Prostate gland (tissue), 2 donors: ENCODE measurements around the gene FGF19. TPM values are rescaled to one million over a fixed set of nuclear protein-coding genes. Genes with fewer than 3 reads are reported as not detected.

Source experiments
- DNase-seq: peaks from one replicate; pipeline ENCODE4 v3.0.0-alpha.2; 2019; ENCODE audit warnings: low spot score
- H3K27ac ChIP-seq, 2 donors: fragments of 200-600 bp; sonication (generic); 2 replicates each; pipeline ENCODE4 v1.5.1; 2017 to 2019
- H3K27me3 ChIP-seq: fragments of 200-600 bp; sonication (generic); replicated peaks from 2 replicates; pipeline ENCODE4 v1.5.1; 2019; ENCODE audit not compliant: insufficient read depth
- H3K36me3 ChIP-seq, 2 donors: fragments of 200-600 bp; sonication (generic); 1 replicate in 1 of 2; 2 replicates in 1 of 2; pipeline versions ENCODE4 v1.5.1 to v1.8.1; 2017 to 2019
- H3K4me1 ChIP-seq: fragments of 200-600 bp; sonication (generic); replicated peaks from 2 replicates; pipeline ENCODE4 v1.5.1; 2019
- H3K4me3 ChIP-seq, 2 donors: fragments of 200-600 bp; sonication (generic); 2 replicates each; pipeline ENCODE4 v1.5.1; 2017 to 2019
- H3K9me3 ChIP-seq: fragments of 200-600 bp; sonication (generic); 2 replicates; pipeline ENCODE4 v1.5.1; 2017
- CTCF ChIP-seq, 4 experiments: fragments of 200-600 bp in 2 of 4; fragments of 450-650 bp in 2 of 4; sonication (generic) in 2 of 4; IDR thresholded peaks; 1 replicate in 3 of 4; 2 replicates in 1 of 4; pipeline ENCODE4 v1.5.1; 2016 to 2019; ENCODE audit warnings: antibody characterized with exemption in 4 of 4, mild to moderate bottlenecking in 2 of 4, moderate library complexity in 2 of 4
- POLR2A ChIP-seq: fragments of 450-650 bp; IDR thresholded peaks from one replicate; pipeline ENCODE4 v1.6.1; 2016; ENCODE audit warnings: antibody characterized with exemption, mild to moderate bottlenecking
- POLR2AphosphoS5 ChIP-seq: sonication (generic); formaldehyde crosslinking; IDR thresholded peaks from one replicate; pipeline ENCODE4 v1.6.1; 2017; ENCODE audit warnings: antibody characterized with exemption
- WGBS: methylation state at CpG from one replicate; pipeline ENCODE4 v1.1.5; 2018; 5-methylcytosine and 5-hydroxymethylcytosine counted together
- intact Hi-C: fragments of 100-400 bp; cut with DNase I; formaldehyde crosslinking; loops from one replicate; pipeline ENCODE4 v1.14.2; 2022
- total RNA-seq, 2 donors: library from RNA; depleted of rRNA; stranded (reverse); fragments of >200 nt; gene quantifications; one replicate each; pipeline ENCODE4 v1.1.0, GENCODE V29; 2016

Gene FGF19
- total RNA-seq, 2 donors from 2014 or later = not detected

GRCh38 chr11:69682681-69683326 is 21.0 kb downstream of the FGF19 start:
- Histone ChIP-seq H3K27ac (no peak overlapping the region), H3K9me3 (no peaks in the 10 kb centered on the region), H3K36me3 (no peaks in the 10 kb centered on the region), H3K27me3 (no peaks in the 10 kb centered on the region), H3K4me3 (no peak overlapping the region), H3K4me1 (no peaks in the 10 kb centered on the region)
- TF ChIP-seq CTCF (IDR thresholded peaks at IDR 0.05) (no peak), POLR2A (no peak), POLR2AphosphoS5 (no peak)
- 90% methylated on average over 7 of the region's 7 CpGs for WGBS
- DNase-seq = no peak
- intact Hi-C loops = no loop called here

- intact Hi-C loops = no loop called here
- TF ChIP-seq POLR2AphosphoS5 (no peak), CTCF (IDR thresholded peaks at IDR 0.05) (no peak), POLR2A (no peak)
- Histone ChIP-seq H3K36me3 (no peaks in the 10 kb centered on the region), H3K4me3 (no peak overlapping the region), H3K9me3 (no peaks in the 10 kb centered on the region), H3K4me1 (no peaks in the 10 kb centered on the region), H3K27me3 (no peaks in the 10 kb centered on the region), H3K27ac (no peak overlapping the region)
- DNase-seq = no peak
- WGBS = 91% methylated on average over 6 of the region's 6 CpGs
These were observed 21.6 kb downstream of the FGF19 start for GRCh38 chr11:69682221-69682620.

- Histone ChIP-seq H3K27me3 (no peaks in the 10 kb centered on the region), H3K36me3 (no peaks in the 10 kb centered on the region), H3K4me3 (no peak overlapping the region), H3K9me3 (no peaks in the 10 kb centered on the region), H3K27ac (no peak overlapping the region), H3K4me1 (no peaks in the 10 kb centered on the region)
- no peak for DNase-seq
- WGBS = 94% methylated on average over 5 of the region's 5 CpGs
- intact Hi-C loops = no loop called here
- TF ChIP-seq POLR2A = no peak
- no peak for TF ChIP-seq CTCF (IDR thresholded peaks at IDR 0.05)
- TF ChIP-seq POLR2AphosphoS5 = no peak
These were observed 23.1 kb downstream of the FGF19 start for GRCh38 chr11:69680688-69681087.

GRCh38 chr11:69677749-69678148 is 26.1 kb downstream of the FGF19 start:
- no peak for DNase-seq
- intact Hi-C loops = no loop called here
- no peak overlapping the region for H3K4me3 ChIP-seq
- 51% methylated on average over 2 of the region's 2 CpGs for WGBS
- no peak for TF ChIP-seq CTCF (IDR thresholded peaks at IDR 0.05)
- no peak for TF ChIP-seq POLR2A
- no peak for TF ChIP-seq POLR2AphosphoS5
- no peaks in the 10 kb centered on the region for H3K36me3 ChIP-seq
- peaks cover 6% of the 10 kb centered on the region for H3K4me1 ChIP-seq
- no peaks in the 10 kb centered on the region for H3K27me3 ChIP-seq
- H3K27ac ChIP-seq = no peak overlapping the region
- no peaks in the 10 kb centered on the region for H3K9me3 ChIP-seq
